ENCODE results near the gene HBA2.
"Not testable (repeated sequence)": the region's sequence is repeated elsewhere in the genome, so short reads cannot be mapped to it uniquely, and the experiment has no call there.

HBA2 gene

GRCh38 chr16:173211-173854 lies 657 bp downstream of the HBA2 start:
- not testable (repeated sequence) for FAIRE-seq

GRCh38 chr16:173928-174769 lies 1.5 kb downstream of the HBA2 start:
- FAIRE-seq; DNase-seq (ENCODE audit: insufficient read length, low spot score): not testable (repeated sequence)

More at GRCh38 chr16:173211-173854, 657 bp downstream of the HBA2 start:
- not testable (repeated sequence) for DNase-seq (ENCODE audit: insufficient read length, low spot score)

- FAIRE-seq (no peak), DNase-seq (ENCODE audit: insufficient read length, low spot score) (no peak)
These were observed 2.6 kb downstream of the HBA2 start for GRCh38 chr16:175011-175949.

- DNase-seq (ENCODE audit: insufficient read length, low spot score); FAIRE-seq: not testable (repeated sequence)
These were observed 3.3 kb downstream of the HBA2 start for GRCh38 chr16:176006-176405.

GRCh38 chr16:176477-177382 lies 4.1 kb downstream of the HBA2 start, which contains the start of gene HBA1:
Gene HBA1, plus strand, starts transcription at chr16:176680. Its CDS starts 37 bp downstream, at chr16:176717.
- not testable (repeated sequence) for FAIRE-seq

GRCh38 chr16:177394-177822 lies 4.7 kb downstream of the HBA2 start:
- FAIRE-seq, result no peak
- DNase-seq (ENCODE audit: insufficient read length, low spot score), result no peak

More at GRCh38 chr16:176477-177382, 4.1 kb downstream of the HBA2 start, which contains the start of gene HBA1:
- DNase-seq (ENCODE audit: insufficient read length, low spot score), result not testable (repeated sequence)

- no peak for DNase-seq (ENCODE audit: insufficient read length, low spot score)
- no peak for FAIRE-seq
These were observed 5.4 kb downstream of the HBA2 start for GRCh38 chr16:177981-178667.

GRCh38 chr16:178668-179015 lies 6.0 kb downstream of the HBA2 start:
- DNase-seq (ENCODE audit: insufficient read length, low spot score), result no peak
- FAIRE-seq, result no peak

GRCh38 chr16:179211-180092 lies 6.8 kb downstream of the HBA2 start:
- DNase-seq (ENCODE audit: insufficient read length, low spot score) (no peak), FAIRE-seq (no peak)

GRCh38 chr16:180101-180675 lies 7.5 kb downstream of the HBA2 start, which contains the start of gene HBQ1:
Gene HBQ1, plus strand, starts transcription at chr16:180459. Its CDS starts 28 bp downstream, at chr16:180487.
- no peak for DNase-seq (ENCODE audit: insufficient read length, low spot score)
- FAIRE-seq, result no peak

GRCh38 chr16:180681-181564 lies 8.2 kb downstream of the HBA2 start:
- FAIRE-seq, result no peak
- DNase-seq (ENCODE audit: insufficient read length, low spot score), result no peak

- FAIRE-seq (no peak), DNase-seq (ENCODE audit: insufficient read length, low spot score) (peak; percentile 96)
These were observed 8.9 kb downstream of the HBA2 start for GRCh38 chr16:181565-182021.

GRCh38 chr16:183005-183404 lies 10.3 kb downstream of the HBA2 start:
- FAIRE-seq, result no peak
- no peak for DNase-seq (ENCODE audit: insufficient read length, low spot score)

GRCh38 chr16:185213-185612 lies 12.5 kb downstream of the HBA2 start:
- FAIRE-seq, result no peak
- no peak for DNase-seq (ENCODE audit: insufficient read length, low spot score)

- DNase-seq (ENCODE audit: insufficient read length, low spot score) (no peak), FAIRE-seq (no peak)
These were observed 13.0 kb downstream of the HBA2 start for GRCh38 chr16:185691-186090.

GRCh38 chr16:187330-187729 lies 14.7 kb downstream of the HBA2 start:
- DNase-seq (ENCODE audit: insufficient read length, low spot score) (no peak), FAIRE-seq (no peak)

- no peak for FAIRE-seq
These were observed 16.0 kb downstream of the HBA2 start for GRCh38 chr16:188674-189073.

More at GRCh38 chr16:188674-189073, 16.0 kb downstream of the HBA2 start:
- no peak for DNase-seq (ENCODE audit: insufficient read length, low spot score)
